GM06990 (cell line): ENCODE data around the gene TTC39C.
"Not testable (repeated sequence)": the region's sequence is repeated elsewhere in the genome, so short reads cannot be mapped to it uniquely, and the experiment has no call there.

ENCODE experiments used
- DNase-seq: peaks from one replicate; pipeline ENCODE4 v3.0.0-alpha.2; 2011; ENCODE audit not compliant: insufficient read length; ENCODE audit errors: extremely low read depth
- H3K27me3 ChIP-seq: replicated peaks from 2 replicates; pipeline ENCODE4 v1.6.0; 2011; ENCODE audit warnings: low read length; ENCODE audit not compliant: control insufficient read depth, insufficient read depth
- H3K36me3 ChIP-seq: 2 replicates; pipeline ENCODE4 v1.5.1; 2011; ENCODE audit warnings: low read length; ENCODE audit not compliant: control insufficient read depth, insufficient read depth
- H3K4me3 ChIP-seq: replicated peaks from 2 replicates; pipeline ENCODE4 v1.5.1; 2011; ENCODE audit warnings: low read depth, mild to moderate bottlenecking, control low read depth, low read length
- TF ChIP-seq, protein P1 (sequence below): IDR thresholded peaks from 2 replicates; pipeline ENCODE4 v1.5.1; 2011; ENCODE audit warnings: low read length, control low read depth, mild to moderate bottlenecking, inconsistent platforms; ENCODE audit not compliant: insufficient read depth, poor library complexity, severe bottlenecking

The TTC39C gene

GRCh38 chr18:24024425-24024824 lies 9.9 kb downstream of the TTC39C start:
- TF ChIP-seq, protein P1, sequence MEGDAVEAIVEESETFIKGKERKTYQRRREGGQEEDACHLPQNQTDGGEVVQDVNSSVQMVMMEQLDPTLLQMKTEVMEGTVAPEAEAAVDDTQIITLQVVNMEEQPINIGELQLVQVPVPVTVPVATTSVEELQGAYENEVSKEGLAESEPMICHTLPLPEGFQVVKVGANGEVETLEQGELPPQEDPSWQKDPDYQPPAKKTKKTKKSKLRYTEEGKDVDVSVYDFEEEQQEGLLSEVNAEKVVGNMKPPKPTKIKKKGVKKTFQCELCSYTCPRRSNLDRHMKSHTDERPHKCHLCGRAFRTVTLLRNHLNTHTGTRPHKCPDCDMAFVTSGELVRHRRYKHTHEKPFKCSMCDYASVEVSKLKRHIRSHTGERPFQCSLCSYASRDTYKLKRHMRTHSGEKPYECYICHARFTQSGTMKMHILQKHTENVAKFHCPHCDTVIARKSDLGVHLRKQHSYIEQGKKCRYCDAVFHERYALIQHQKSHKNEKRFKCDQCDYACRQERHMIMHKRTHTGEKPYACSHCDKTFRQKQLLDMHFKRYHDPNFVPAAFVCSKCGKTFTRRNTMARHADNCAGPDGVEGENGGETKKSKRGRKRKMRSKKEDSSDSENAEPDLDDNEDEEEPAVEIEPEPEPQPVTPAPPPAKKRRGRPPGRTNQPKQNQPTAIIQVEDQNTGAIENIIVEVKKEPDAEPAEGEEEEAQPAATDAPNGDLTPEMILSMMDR, result no peak
- H3K27me3 ChIP-seq, result no peaks in the 10 kb centered on the region
- H3K4me3 ChIP-seq, result no peak overlapping the region
- peaks cover 10% of the 10 kb centered on the region for H3K36me3 ChIP-seq
- no peak for DNase-seq

DNA sequence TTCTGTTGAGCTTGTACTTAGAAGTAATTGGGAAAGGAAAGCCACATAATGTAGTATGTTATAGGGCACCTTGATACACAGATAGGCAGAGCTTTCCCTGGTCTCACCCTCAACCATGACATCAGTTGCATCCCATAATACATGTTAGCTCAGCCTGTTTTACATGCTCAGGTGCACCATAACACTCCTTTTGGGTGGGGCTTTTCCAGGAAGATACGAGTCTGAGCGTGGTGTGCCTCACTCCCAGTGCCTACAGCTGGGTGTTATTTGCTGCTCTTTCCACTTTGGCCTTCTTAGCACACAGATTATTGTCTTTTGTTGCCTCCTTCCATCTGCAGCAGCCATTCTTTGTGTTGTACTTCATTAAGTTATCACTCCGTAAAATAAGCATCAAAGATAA lies 11.9 kb downstream of the TTC39C start:
- TF ChIP-seq, protein P1, result no peak
- Histone ChIP-seq H3K27me3 (no peaks in the 10 kb centered on the region), H3K4me3 (no peak overlapping the region), H3K36me3 (peaks cover 10% of the 10 kb centered on the region)
- DNase-seq, result no peak

DNA sequence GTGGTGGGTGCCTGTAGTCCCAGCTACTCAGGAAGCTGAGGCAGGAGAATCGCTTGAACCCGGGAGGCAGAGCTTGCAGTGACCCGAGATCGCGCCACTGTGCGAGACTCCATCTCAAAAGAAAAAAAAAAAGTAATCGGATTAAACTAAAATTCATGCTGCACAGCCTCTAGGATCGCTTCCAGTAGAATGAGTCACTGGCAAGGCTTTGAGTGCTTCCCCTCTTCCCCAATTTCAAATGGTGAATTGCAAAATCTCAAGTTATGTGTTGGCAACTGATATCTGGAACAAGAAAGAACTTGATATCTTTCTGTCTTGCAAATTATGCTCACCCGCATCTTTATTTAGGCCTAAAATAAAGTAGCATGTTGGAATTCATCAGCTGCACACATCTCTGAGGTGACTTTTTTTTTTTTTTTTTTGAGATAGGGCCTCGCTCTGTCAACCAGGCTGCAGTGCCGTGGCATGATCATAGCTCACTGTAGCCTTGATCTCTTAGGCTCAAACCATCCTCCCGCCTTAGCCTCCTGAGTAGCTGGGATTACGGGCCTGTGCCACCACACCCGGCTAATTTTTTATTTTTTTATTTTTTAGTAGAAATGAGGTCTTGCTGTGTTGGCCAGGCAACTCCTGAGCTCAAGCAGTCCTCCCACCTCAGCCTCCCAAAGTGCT lies 12.7 kb downstream of the TTC39C start:
- Histone ChIP-seq H3K4me3 (no peak overlapping the region), H3K36me3 (peaks cover 10% of the 10 kb centered on the region), H3K27me3 (no peaks in the 10 kb centered on the region)
- no peak for DNase-seq
- TF ChIP-seq, protein P1, result no peak

DNA sequence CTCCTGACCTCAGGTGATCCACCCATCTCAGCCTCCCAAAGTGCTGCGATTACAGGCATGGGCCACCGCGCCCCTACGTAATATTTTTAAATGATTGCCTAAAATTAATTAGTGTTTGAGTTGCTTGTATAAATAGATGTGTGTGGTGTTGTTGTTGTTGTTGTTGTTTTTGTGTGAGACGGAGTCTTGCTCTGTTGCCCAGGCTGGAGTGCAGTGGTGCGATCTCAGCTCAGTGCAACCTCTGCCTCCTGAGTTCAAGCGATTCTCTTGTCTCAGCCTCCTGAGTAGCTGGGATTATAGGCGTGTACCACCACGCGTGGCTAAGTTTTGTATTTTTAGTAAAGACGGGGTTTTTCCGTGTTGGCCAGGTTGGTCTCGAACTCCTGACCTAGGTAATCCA lies 14.4 kb downstream of the TTC39C start:
- not testable (repeated sequence) for DNase-seq, H3K27me3 ChIP-seq, H3K36me3 ChIP-seq, H3K4me3 ChIP-seq

- DNase-seq, result no peak
- Histone ChIP-seq H3K36me3 (no peaks in the 10 kb centered on the region; the same call in none of the 2 replicates), H3K4me3 (no peak overlapping the region), H3K27me3 (no peaks in the 10 kb centered on the region)
- TF ChIP-seq, protein P1, result no peak
Observed at GRCh38 chr18:24031318-24031717, 16.8 kb downstream of the TTC39C start.

DNA sequence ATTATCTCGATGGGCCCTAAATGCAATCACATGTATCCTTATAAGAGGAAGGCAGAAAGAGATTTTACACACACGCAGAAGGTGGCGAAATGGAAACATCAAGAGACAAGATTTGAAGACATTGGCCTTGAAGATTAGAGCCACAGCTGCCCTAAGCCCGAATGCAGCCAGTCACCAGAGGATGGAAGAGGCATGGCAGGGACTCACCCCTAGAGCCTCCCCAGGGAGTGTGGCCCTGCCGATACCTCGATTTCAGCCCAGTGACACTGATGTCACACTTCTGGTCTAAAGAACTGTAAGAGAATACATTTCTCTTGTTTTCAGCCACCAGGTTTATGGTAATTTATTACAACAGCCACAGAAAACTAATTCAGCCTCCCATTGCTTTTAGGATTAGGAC lies 17.4 kb downstream of the TTC39C start:
- no peak for DNase-seq
- Histone ChIP-seq H3K4me3 (no peak overlapping the region), H3K36me3 (no peaks in the 10 kb centered on the region; the same call in none of the 2 replicates), H3K27me3 (no peaks in the 10 kb centered on the region)
- TF ChIP-seq, protein P1, result no peak
